SU-DHL-6 (cell line): ENCODE results near the gene ASTN2.

Source experiments
- CTCF ChIP-seq: fragments of 200-600 bp; sonication (generic); IDR thresholded peaks from one replicate; pipeline ENCODE4 v1.5.1; 2017; ENCODE audit warnings: antibody characterized with exemption, mild to moderate bottlenecking, low read length, moderate library complexity; ENCODE audit not compliant: insufficient read depth, poor library complexity, severe bottlenecking
- EZH2phosphoT487 ChIP-seq: fragments of 200-600 bp; sonication (generic), shearing (Covaris generic); conservative IDR thresholded peaks from 2 replicates; pipeline ENCODE4 v1.6.1; 2018; ENCODE audit warnings: mild to moderate bottlenecking, antibody characterized with exemption, low read length, moderate library complexity, mixed read lengths

- TF ChIP-seq CTCF (no peak), EZH2phosphoT487 (no peak)
Observed at GRCh38 chr9:117444501-117444900, 29.6 kb upstream of the ASTN2 start.
